H9 (cell line): Measurements from ENCODE around the gene TCF7L2. TPM values are rescaled to one million over a fixed set of nuclear protein-coding genes. Genes with fewer than 3 reads are reported as not detected.

Source experiments
- DNase-seq: peaks from one replicate; pipeline ENCODE4 v3.0.0-alpha.2; 2017
- H2AFZ ChIP-seq: one replicate; pipeline ENCODE4 v1.6.1; 2013; ENCODE audit warnings: mild to moderate bottlenecking, low read length, control low read depth, moderate library complexity
- H2AK5ac ChIP-seq: 2 replicates; pipeline ENCODE4 v1.6.1; 2013; ENCODE audit warnings: low read length, control low read depth, mixed read lengths; ENCODE audit not compliant: insufficient read length
- H2BK120ac ChIP-seq: one replicate; pipeline ENCODE4 v1.6.1; 2013; ENCODE audit warnings: low read depth, mild to moderate bottlenecking, low read length, control low read depth, inconsistent platforms; ENCODE audit not compliant: poor library complexity, severe bottlenecking
- H2BK12ac ChIP-seq: 2 replicates; pipeline ENCODE4 v1.6.1; 2013; ENCODE audit warnings: low read length, control low read depth, mixed read lengths, low read depth; ENCODE audit not compliant: insufficient read length
- H2BK15ac ChIP-seq: 2 replicates; pipeline ENCODE4 v1.6.1; 2013; ENCODE audit warnings: low read depth, low read length, control low read depth
- H2BK20ac ChIP-seq: one replicate; pipeline ENCODE4 v1.6.1; 2013; ENCODE audit warnings: low read depth, mild to moderate bottlenecking, low read length, control low read depth, inconsistent platforms; ENCODE audit not compliant: poor library complexity, severe bottlenecking
- H2BK5ac ChIP-seq: 2 replicates; pipeline ENCODE4 v1.6.1; 2013; ENCODE audit warnings: low read length, control low read depth, mixed read lengths; ENCODE audit not compliant: insufficient read length
- H3K14ac ChIP-seq: 2 replicates; pipeline ENCODE4 v1.6.1; 2013; ENCODE audit warnings: low read length, control low read depth; ENCODE audit not compliant: insufficient read depth
- H3K18ac ChIP-seq: 2 replicates; pipeline ENCODE4 v1.6.1; 2013; ENCODE audit warnings: low read depth, mild to moderate bottlenecking, mixed read lengths, low read length, control low read depth; ENCODE audit not compliant: insufficient read length
- H3K23ac ChIP-seq: 2 replicates; pipeline ENCODE4 v1.6.1; 2013; ENCODE audit warnings: low read length, control low read depth, mixed read lengths, low read depth; ENCODE audit not compliant: insufficient read length
- H3K23me2 ChIP-seq: 2 replicates; pipeline ENCODE4 v1.6.1; 2013; ENCODE audit warnings: low read depth, mild to moderate bottlenecking, mixed read lengths, low read length, control low read depth; ENCODE audit not compliant: insufficient read length, poor library complexity, severe bottlenecking
- H3K27ac ChIP-seq: 2 replicates; pipeline ENCODE4 v1.5.1; 2013; ENCODE audit warnings: low read length, control low read depth, mixed read lengths, low read depth; ENCODE audit not compliant: insufficient read length
- H3K27me3 ChIP-seq: 2 replicates; pipeline ENCODE4 v1.6.1; 2013; ENCODE audit warnings: low read length, control low read depth, inconsistent platforms; ENCODE audit not compliant: insufficient read depth
- H3K4ac ChIP-seq: 2 replicates; pipeline ENCODE4 v1.6.1; 2013; ENCODE audit warnings: low read depth, mild to moderate bottlenecking, control low read depth, inconsistent platforms, low read length, moderate library complexity
- H3K4me1 ChIP-seq: 2 replicates; pipeline ENCODE4 v1.6.1; 2013; ENCODE audit warnings: low read length, control low read depth, inconsistent platforms; ENCODE audit not compliant: insufficient read depth
- H3K4me2 ChIP-seq: 2 replicates; pipeline ENCODE4 v1.6.1; 2013; ENCODE audit warnings: low read length, control low read depth, mixed read lengths; ENCODE audit not compliant: insufficient read length, insufficient read depth
- H3K56ac ChIP-seq: 2 replicates; pipeline ENCODE4 v1.6.1; 2013; ENCODE audit warnings: low read depth, mild to moderate bottlenecking, mixed read lengths, low read length, control low read depth; ENCODE audit not compliant: insufficient read length
- H3K79me1 ChIP-seq: 2 replicates; pipeline ENCODE4 v1.6.1; 2013; ENCODE audit warnings: low read depth, mild to moderate bottlenecking, moderate library complexity, low read length, control low read depth, inconsistent platforms; ENCODE audit not compliant: insufficient read depth, poor library complexity, severe bottlenecking
- H3K79me2 ChIP-seq: 2 replicates; pipeline ENCODE4 v1.6.1; 2013; ENCODE audit warnings: low read length, control low read depth, inconsistent platforms; ENCODE audit not compliant: insufficient read depth
- H3K9ac ChIP-seq: 2 replicates; pipeline ENCODE4 v1.6.1; 2013; ENCODE audit warnings: low read length, control low read depth, mixed read lengths; ENCODE audit not compliant: insufficient read length; ENCODE audit errors: extremely low read depth
- H3K9me3 ChIP-seq: one replicate; pipeline ENCODE4 v1.6.1; 2013; ENCODE audit warnings: low read depth, low read length, inconsistent platforms; ENCODE audit not compliant: control insufficient read depth
- H3T11ph ChIP-seq: one replicate; pipeline ENCODE4 v1.6.1; 2013; ENCODE audit warnings: mild to moderate bottlenecking, low read length, control low read depth, inconsistent platforms
- H4K20me1 ChIP-seq: one replicate; pipeline ENCODE4 v1.6.1; 2013; ENCODE audit not compliant: control insufficient read depth, insufficient read length, insufficient read depth
- H4K5ac ChIP-seq: 2 replicates; pipeline ENCODE4 v1.6.1; 2013; ENCODE audit warnings: low read depth, mild to moderate bottlenecking, mixed read lengths, low read length, control low read depth; ENCODE audit not compliant: insufficient read length
- H4K8ac ChIP-seq: replicated peaks from 2 replicates; pipeline ENCODE4 v1.6.1; 2013; ENCODE audit warnings: low read length, control low read depth, mixed read lengths, low read depth; ENCODE audit not compliant: insufficient read length
- H4K91ac ChIP-seq: 2 replicates; pipeline ENCODE4 v1.6.1; 2013; ENCODE audit warnings: low read depth, mild to moderate bottlenecking, moderate library complexity, mixed read lengths, low read length, control low read depth; ENCODE audit not compliant: insufficient read length
- H3K27ac Mint-ChIP-seq, 3 experiments: 2 replicates in 2 of 3; 3 replicates in 1 of 3; pipeline ENCODE4 v1.8.0; 2020 to 2021; ENCODE audit warnings: mixed read lengths in 3 of 3, mild to moderate bottlenecking in 1 of 3, moderate library complexity in 1 of 3
- H3K27me3 Mint-ChIP-seq: 2 replicates; pipeline ENCODE4 v1.8.0; 2021; ENCODE audit warnings: low read depth, mild to moderate bottlenecking, moderate library complexity, mixed read lengths
- H3K36me3 Mint-ChIP-seq, 3 experiments: 2 replicates in 2 of 3; 3 replicates in 1 of 3; pipeline ENCODE4 v1.8.0; 2020 to 2021; ENCODE audit warnings: low read depth in 3 of 3, mixed read lengths in 3 of 3; ENCODE audit not compliant: insufficient read depth in 1 of 3
- H3K4me1 Mint-ChIP-seq, 2 experiments: 2 replicates each; pipeline ENCODE4 v1.8.0; 2020; ENCODE audit warnings: mixed read lengths in 2 of 2
- H3K4me3 Mint-ChIP-seq, 2 experiments: 2 replicates in 1 of 2; 3 replicates in 1 of 2; pipeline ENCODE4 v1.8.0; 2020 to 2021; ENCODE audit warnings: mild to moderate bottlenecking in 2 of 2, mixed read lengths in 2 of 2, moderate library complexity in 1 of 2
- H3K9me3 Mint-ChIP-seq, 2 experiments: 2 replicates in 1 of 2; 3 replicates in 1 of 2; pipeline ENCODE4 v1.8.0; 2020; ENCODE audit warnings: mild to moderate bottlenecking in 2 of 2, mixed read lengths in 2 of 2, moderate library complexity in 1 of 2
- CTCF ChIP-seq: fragments of 200-600 bp; sonication (generic); conservative IDR thresholded peaks from 3 replicates; pipeline ENCODE4 v1.8.0; 2021; ENCODE audit warnings: antibody characterized with exemption, mild to moderate bottlenecking
- WGBS: extraction: QIAGEN DNeasy Blood & Tissue Kit; methylation state at CpG from one replicate; pipeline ENCODE4 v1.1.7; 2013; ENCODE audit warnings: missing lambda C conversion rate, low lambda C conversion rate, mixed read lengths; ENCODE audit not compliant: insufficient read length; ENCODE audit errors: extremely low coverage; 5-methylcytosine and 5-hydroxymethylcytosine counted together
- total RNA-seq: library from RNA; stranded (reverse); gene quantifications from 2 replicates; pipeline ENCODE4 v1.2.1, GENCODE V29; 2021

Gene TCF7L2
- total RNA-seq, 1 experiment from 2014 or later: 71.1 TPM

GRCh38 chr10:112912410-112912928 lies 37.6 kb upstream of the TCF7L2 start:
- no peaks in the 10 kb centered on the region for H3K9me3 Mint-ChIP-seq
- no peak overlapping the region for H3K4me2 ChIP-seq
- WGBS: no CpG with 5 or more reads among the region's 15 CpGs

More at GRCh38 chr10:112912410-112912928, 37.6 kb upstream of the TCF7L2 start:
- no peak overlapping the region for H4K91ac ChIP-seq
- no peak for TF ChIP-seq CTCF
- H3K27ac ChIP-seq: no peak overlapping the region
- H2BK120ac ChIP-seq: no peak overlapping the region
- H3K18ac ChIP-seq: no peak overlapping the region
- Mint-ChIP-seq H3K27me3 (peaks cover 56% of the 10 kb centered on the region), H3K27ac (no peak overlapping the region), H3K4me1 (peaks cover 29 to 34% of the 10 kb centered on the region in 2 experiments), H3K36me3 (no peaks in the 10 kb centered on the region), H3K4me3 (no peak overlapping the region)
- no peak overlapping the region for H2AK5ac ChIP-seq
- peaks cover 24% of the 10 kb centered on the region; the same call in 1 of the 2 replicates for H3K27me3 ChIP-seq
- H2BK12ac ChIP-seq: no peak overlapping the region
- no peaks in the 10 kb centered on the region for H3K9me3 ChIP-seq
- H2BK5ac ChIP-seq: no peak overlapping the region
- H3K9ac ChIP-seq: no peak overlapping the region
- no peak overlapping the region for H4K5ac ChIP-seq
- no peaks in the 10 kb centered on the region; the same call in 1 of the 2 replicates for H3K4me1 ChIP-seq
- no peak overlapping the region for H2BK20ac ChIP-seq
- H3K23ac ChIP-seq: no peak overlapping the region
- H3K14ac ChIP-seq: no peak overlapping the region
- H2BK15ac ChIP-seq: no peak overlapping the region
- no peak overlapping the region for H4K8ac ChIP-seq
- no peak overlapping the region for H3K56ac ChIP-seq
- H3T11ph ChIP-seq: no peak overlapping the region
- no peaks in the 10 kb centered on the region for H3K79me2 ChIP-seq
- H2AFZ ChIP-seq: no peak overlapping the region
- H3K4ac ChIP-seq: no peak overlapping the region
- no peak for DNase-seq
- H3K79me1 ChIP-seq: no peaks in the 10 kb centered on the region
- H4K20me1 ChIP-seq: no peaks in the 10 kb centered on the region
- no peaks in the 10 kb centered on the region for H3K23me2 ChIP-seq
